ENCODE measurements around the gene RHEB. TPM values are rescaled to one million over a fixed set of nuclear protein-coding genes. Genes with fewer than 3 reads are reported as not detected.
A peak's percentile ranks its signal among the peaks of the same experiment; 100 is the strongest.

Gene RHEB
- total RNA-seq, 1 donor from 2014 or later: 73.0 TPM

DNA sequence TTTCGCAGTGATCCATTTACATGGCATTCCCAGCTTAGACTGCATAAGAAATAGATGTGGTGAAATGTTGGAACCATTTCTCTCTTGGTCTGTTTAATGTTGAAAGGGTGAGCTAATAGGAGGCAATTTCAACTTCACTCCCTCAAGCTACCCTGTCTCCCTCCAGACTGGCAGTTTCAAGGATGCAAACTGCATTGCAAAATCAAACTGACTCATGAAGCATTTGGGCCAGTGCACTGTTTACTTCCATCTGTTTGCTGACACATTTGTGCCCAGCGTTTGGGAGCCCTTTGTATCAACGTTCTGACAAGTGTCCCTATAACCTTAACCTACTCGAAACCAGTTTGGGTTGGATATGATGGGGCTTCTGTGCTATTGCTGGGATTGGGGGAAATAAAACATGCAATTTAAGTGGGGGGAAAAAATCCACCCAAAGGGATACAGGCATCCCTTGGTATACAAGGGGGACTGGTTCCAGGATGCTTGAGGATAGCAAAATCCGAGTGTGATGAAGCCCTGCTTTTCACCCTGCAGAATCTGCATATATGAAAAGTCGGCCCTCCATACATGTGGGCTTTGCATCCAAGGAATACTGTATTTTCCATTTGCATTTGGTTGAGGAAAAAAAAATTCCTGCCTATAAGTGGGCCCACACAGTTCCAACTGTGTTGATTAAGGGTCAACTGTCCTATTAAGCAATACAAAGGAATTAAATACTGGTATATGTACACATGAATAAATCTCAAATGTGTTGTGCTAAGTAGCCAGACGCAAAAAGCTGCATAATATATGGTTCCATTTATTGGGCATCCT lies 15.6 kb downstream of the RHEB start:
- DNase-seq: no peak

DNA sequence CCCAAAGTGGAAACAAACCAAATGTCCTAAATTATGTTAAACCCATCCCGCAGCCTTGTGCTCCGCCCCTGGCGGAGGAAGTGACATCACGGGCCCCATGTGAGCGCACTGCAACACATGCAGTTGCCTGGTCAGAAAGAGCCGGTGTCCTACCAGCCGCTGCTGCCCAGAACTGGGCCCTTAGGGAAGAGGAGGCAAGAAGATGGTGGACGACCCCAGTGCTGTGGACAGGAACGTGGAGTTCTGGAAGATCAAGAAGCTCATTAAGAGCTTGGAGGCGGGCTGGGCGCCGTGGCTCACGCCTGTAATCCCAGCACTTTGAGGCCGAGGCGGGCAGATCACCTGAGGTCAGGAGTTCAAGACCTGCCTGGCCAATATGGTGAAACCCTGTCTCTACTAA lies 18.0 kb downstream of the RHEB start:
- DNase-seq: no peak

DNA sequence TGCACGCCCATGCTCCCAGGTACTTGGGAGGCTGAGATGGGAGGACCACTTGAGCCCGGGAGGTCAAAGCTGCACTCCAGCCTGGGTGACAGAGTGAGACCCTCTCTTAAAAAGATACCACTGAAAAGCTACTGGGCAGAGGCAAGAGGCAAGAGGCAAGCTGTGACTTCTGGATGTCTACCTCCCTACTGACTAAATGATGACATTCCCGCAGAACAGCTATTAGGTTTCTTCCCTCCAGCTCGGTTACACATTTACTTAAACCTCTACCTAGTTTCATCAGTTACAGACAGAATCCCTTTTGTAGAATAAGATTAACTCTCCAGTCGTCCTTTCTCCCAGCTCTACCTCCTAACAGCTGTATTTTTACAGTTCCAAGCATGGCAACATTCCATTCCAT lies 21.2 kb downstream of the RHEB start:
- no peak for DNase-seq

DNA sequence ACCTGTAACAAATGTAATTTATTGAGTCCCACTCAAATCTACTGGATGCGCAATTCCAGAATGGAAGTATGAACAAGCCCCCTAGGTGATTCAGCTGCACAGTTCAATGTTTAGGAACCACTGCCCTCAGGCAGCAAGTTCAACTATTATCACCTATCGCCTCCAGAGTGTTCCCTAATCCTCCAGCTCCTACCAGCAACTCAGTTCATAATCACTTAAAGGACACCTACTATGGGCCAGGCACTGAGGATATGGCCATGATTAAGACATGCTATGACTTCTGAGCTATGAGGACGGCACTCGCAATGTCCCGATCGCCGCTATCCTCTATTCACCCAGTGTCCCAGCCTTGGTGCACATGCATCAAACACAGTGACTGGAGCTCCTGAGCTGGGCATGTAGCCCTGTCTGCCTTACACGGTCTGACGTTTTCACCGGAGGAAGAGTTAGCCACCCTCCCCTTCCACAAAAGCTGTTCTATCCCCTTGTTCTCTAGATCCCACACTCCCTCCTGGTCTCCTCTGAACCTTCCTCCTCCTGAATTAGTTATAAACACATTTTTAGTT lies 22.3 kb downstream of the RHEB start:
- no peak for DNase-seq

DNA sequence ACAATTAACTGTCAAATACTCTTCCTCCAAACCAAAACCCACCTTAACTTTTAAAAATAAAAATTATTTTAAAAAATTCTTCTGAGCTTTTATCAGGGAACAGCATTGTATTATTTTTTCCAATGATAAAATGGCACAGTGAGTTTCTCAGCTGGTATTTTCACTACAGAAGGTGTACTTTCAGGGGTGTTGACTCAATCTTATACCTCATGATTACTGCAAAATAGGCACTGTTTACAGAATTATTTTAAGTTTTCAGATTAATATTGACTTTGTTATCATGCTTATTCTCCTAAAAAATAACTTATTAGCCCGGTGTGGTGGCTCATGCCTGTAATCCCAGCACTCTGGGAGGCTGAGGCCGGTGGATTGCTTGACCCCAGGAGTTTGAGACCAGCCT lies 24.3 kb downstream of the RHEB start:
- no peak for DNase-seq

DNA sequence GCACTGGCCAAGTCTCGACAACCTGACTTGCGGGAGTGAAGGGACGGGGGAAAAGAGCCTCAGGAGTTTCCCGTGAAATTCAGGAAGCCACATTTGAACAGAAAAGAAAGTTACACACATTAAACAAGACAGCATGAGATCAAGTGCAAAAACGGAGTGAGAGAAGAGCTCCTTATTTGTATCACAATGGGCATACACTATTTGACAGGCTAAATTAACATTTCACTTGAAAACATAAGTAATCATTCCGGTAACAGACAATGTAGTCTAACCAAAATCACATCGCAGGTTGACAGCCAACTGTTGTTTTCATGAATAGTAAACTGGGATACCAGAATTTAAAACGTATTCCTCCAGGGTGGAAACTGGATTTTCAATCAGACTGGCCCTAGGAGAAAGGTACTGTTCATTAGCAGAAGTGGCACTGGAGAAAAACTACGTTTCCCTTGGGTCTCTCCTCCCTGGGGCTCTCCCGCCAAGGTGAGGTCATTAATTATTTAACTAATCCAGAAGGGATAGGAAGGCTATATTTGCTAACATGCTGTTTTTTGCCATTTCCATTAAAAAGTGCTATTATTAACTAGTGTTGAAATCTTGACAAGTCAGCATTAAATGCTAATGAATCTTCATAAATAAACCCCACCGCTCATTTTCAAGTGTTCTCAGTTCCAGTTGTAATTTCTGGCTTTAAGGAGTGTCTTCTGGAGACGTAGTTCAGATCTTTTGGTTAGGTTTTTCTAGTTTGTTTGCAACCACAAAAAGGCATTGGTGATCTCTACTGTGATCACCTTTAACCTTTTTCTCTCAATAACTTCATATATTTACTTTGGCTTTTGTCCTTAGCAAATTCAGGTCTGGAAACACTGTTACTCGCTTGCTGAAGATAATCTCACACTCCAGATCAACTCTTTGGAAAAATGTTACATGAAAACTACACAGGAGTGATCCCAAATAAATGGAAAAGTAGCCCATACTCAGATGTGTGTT lies 25.1 kb downstream of the RHEB start:
- no peak for DNase-seq

DNA sequence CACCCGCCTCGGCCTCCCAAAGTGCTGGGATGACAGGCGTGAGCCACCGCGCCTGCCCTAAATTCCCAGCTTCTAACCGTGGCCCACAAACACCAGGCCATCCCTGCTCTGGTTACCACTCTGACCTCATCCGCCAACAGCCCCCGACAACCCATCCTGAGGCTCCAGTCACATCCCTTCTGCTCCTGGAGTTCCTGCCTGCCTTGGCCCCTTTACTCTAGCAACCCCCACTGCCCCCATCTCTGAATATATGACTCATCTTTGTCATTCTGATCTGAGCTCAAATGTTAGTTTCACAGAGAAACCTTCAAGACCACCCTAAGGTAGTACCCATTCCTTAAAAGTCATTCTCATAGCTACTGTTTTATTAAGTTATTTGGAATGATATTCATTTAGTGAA lies 26.6 kb downstream of the RHEB start:
- no peak for DNase-seq

DNA sequence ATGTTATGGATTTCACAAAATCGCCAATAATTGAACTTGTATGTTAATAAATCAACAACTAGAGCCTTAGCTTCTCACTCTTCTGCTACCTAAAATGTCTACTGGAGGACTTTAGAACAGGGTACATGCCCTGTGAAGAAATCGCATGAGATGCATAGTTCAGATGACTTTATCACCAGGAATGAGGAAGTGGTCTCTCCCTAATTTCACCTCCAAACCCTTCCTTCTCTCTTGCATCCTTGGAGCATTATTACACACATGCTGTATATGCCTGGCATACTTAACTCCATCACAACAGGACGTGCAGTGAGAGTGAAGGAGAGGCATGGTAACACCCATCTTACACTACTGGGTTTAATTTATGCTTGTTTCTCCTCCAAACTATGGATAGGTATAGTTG lies 27.8 kb downstream of the RHEB start:
- DNase-seq: no peak

DNA sequence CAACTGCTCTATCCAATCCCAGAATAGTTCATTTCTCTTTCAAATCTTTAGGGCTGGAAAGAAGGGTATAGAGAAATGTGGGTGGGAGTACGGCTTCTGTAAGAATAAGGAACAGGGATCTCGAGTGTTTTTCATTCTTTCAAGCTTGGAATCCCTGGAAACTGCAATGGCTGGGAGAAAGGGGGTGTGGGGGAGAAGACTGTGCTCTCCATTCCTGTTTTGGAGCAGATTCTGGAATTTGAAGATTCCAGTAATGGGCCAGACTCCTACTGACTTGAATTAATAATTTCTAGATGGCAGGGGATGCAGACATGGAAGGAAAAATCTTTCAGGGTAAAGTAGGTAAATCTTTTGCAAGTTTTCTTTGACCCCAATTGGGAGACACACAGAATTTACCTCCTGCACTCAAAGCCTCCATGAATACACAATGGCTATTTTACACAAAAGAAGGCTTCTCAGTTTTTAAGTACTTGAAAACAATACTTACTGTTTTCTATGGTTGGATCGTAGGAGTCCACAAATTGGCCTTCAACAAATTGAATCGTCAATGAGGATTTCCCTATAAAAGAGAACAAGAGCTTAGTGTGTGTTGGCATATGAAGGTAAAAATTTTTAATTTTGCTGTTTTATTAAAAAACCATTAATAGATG lies 29.1 kb downstream of the RHEB start:
- no peak for DNase-seq

DNA sequence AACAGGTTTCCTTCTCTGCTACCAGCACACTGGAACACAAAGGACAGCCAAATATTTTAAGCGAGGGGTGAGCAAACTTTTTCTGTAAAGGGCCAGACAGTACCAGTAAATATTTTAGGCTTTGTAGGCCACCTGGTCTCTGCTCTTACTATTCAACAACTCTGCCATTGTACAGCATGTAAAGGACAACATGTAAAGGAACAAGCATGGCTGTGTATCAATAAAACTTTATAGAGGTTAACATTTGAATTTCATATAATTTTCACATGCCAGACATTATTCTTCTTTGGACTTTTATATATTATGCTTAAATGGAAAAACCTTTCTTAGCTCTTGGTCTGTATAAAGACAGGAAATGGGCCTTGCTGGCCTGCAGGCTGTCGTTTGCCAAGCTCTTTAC lies 30.2 kb downstream of the RHEB start:
- peak; percentile 22 for DNase-seq

DNA sequence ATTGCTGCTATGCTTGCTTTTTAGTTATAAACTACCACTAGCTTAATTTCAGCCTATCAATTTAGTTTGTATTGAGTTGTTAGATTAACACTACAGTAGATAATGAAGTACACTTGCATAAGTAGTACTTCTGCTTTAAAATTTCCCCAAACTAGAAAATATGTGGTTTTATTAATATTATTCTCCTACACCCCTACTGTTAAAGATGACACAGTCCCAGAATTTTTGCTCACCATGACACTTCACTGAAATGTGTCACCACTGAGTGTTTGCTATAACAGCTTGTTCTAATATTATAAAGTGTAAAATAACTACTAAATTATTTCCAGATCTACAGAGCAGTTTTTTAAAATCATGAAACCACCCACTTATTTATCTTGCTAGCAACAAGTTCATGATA lies 31.6 kb downstream of the RHEB start:
- DNase-seq: no peak

DNA sequence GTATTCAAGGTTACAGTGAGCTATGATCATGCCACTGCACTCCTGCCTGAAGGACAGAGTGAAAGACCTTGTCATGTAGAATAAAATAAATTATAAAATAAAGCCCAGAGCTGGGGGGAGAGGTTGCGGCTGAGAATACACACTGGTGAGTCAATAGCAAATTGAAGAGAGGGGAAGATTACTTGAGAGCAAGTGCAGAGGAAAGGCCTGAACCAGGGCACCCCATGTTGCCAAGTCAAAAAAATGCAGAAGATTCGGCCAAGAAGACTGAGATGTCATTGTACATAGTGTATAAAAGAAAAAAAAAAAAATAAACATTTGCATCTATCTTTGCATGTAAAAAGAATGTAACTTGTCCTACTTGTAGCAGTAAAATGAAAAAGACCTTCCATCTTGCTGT lies 32.5 kb downstream of the RHEB start:
- no peak for DNase-seq

DNA sequence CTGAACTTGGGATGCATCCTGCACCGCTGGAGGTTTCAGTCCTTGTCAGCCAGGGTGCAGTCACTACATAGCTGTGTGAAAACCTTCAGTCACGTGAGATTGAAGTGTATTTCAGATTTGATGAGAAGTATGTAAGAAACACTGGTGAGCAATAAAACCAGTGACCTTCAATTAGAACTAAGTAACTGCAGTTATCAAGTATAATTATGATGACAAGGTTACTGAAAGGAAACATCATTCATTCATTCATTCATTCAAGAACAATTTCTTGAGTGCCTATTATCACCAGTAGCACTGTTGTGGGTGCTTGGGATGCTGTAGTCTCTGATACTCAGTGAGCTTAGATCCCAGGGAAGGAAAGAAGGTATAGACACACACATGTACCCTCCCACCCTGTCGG lies 33.6 kb downstream of the RHEB start:
- DNase-seq: no peak

DNA sequence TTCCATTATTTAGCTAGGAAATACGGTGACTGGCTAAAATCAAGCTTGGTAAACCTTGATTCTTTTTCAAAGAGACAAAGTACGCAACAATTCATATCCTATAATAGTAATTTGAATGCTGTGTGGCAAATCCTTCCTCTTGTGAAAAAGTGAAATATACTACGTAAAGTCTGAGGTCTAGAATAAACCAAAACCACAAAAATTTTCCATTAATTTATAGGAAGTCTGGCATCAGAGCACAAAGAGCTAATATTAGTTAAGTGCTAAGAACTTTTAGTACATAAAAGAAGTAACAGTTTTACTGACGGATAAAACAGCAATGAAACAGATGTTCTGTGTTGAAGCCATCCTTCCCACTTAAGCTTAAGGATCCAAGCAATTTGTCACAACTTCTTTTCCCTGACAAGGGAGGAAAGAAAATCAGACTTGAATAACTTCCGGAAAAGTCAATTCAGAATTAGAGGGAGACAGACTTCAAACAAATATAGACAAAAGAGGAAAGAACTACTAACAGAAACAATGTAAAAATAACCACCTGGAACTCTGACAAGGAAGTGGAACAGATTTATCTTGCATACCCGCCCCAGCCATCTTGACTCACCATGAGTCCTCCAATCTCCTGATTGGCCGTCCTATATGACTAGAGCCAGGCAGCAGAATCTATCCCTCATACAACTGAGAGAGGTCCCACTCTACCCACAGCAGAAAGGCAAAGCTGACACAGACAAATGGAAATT lies 34.6 kb downstream of the RHEB start:
- peak; percentile 76 for DNase-seq

DNA sequence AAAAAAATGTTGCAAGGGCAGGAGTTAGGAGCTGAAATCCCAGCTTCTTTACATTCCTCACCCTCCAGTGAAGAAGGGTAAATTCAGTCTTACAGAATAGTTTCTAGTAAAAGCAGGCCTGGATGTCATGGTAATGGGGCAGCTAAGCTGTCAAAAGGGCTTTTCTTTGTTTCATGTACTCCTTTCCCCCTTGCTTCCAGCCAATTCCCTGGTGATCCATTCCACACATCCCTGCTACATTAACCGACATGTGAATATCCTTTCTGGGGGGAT lies 36.0 kb downstream of the RHEB start:
- no peak for DNase-seq

DNA sequence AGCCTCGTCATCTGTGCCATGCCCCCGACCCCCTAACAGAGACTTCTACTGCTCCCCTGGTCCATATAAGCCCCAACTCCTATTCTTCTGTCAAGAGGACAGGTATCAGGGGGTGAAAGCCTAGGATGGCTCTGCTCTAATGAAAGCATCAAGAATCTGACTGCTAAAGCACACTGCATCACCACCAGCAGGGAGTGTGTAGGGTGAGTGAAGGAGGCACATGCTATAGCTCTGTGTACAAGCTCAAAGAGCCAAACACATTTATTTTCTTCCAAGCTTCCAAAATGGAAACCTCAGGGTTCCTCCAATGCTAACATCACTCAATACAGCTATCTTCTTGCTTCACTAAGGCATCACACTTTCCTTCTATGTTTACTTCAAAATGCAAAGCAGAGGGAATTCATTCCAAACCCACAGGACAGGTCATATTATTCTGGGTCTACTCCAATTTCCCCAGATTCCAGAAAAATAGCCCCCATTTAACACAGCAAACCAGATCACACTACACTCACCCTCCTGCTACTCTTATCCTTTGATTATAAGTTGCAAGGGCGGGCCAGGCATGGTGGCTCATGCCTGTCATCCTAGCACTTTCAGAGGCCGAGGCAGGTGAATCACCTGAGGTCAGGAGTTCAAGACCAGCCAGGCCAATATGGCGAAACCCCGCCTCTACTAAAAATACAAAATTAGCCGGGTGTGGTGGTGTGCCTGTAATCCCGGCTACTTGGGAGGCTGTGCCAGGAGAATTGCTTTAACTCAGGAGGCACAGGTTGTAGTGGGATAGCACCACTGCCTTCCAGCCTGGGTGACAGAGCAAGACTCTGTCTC lies 36.6 kb downstream of the RHEB start:
- DNase-seq: no peak

DNA sequence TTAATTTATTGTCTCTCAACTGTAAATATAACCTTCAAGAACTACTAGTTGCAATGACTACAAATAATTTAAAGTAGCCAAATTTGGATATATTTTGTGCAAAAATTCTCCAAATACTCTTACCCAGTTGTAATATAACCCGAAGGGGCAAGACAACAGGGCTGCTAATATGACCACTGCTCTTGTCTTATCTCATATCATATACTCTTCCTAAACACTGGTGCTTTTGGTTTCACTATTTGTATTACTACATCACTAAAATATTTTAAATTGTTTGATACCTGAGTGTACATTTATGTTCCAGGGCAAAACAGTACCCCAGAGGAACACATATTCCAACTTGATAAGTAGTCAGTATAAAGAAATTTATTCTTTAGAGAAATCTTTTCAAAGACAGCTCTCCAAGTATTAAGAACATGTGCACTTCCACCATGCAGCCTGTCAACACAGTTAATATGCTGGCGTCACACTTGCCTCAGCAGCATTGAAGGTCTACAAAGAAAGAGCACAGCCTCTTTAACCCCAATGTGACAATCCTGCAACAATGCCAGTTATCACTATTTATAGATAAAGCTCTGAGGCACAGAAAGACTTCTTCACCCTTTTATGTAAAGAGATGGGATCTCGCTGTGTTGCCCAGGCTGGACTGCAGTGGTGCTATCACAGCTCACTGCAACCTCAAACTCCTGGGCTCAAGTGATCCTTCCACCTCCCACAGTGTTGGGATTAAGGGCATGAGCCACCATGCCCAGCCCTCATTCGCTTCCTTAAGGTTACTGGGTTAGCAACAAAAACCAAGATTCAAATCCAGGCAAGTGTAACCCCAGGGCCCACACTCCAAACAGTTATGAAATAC lies 37.8 kb downstream of the RHEB start:
- DNase-seq: no peak

DNA sequence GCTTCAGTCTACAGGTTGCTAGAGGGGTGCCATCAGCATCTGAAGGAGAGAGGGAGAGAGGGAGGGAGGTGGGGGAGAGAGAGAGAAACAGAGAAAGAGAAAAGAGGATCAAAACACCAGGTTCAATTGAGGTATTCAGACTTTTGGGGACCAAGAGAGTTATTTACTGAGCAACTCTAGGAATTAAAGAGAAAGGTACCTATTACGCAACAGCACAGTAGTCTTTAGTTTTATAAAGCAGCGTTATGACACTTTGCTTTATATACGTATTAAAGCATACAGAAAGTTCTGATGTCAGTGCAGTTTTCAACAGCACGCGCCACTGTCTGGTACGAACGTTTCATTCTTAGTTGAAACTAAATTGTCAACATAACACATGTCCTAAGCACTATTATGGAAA lies 41.8 kb downstream of the RHEB start:
- DNase-seq: no peak

DNA sequence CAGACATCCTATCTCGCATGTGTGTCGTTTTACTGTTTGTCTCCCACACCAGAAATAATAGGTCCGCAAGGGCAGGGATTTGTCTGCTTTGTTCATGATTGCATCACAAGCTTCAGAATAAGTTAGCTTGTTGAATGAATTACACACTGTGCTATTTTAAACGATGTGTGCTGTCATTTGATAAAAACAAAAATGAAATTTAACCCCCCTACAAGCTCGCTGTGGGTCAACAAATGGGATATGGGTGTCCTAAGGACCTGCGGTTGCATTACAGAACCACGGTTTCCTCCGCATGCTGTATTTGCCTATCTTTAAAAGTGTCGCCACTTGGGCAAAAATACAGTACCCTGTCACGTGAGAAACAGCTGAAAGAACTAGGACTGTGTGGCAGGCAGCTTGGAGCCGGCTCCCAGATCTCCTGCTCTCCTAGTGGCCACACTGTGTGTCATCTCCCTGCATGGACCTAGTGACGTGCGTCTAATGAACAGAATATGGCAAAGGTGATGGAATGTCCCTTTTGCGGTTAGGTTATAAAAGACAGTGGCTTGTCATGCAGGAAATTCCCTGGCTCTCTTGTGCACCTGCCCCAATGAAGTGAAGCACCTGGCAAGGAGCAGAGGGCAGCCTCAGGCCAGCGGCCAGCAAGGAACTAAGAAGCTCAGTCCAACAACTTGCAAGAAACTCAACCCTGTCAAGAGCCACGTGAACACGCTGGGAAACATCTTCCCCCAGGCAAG lies 46.9 kb downstream of the RHEB start:
- peak; percentile 84 for DNase-seq

DNA sequence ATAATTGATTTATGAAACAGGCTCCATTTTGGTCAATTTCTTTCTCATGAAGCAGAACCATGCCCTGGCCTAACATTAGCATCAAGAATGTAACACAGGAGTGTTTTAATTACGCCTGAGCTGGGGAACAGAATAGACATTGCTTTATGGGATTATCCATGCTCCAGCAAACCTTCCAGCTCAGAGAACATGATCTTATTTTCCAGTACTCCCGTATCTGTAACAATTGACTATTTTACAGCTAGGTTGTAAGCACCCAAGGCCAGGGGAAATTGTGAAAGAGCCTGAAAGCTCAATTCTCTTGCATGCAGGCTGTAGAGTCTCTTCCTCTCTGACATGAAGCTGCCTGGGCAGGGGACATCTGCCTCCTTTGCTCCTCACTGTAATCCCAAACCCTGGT lies 49.0 kb downstream of the RHEB start:
- no peak for DNase-seq

Measured in dermis blood vessel endothelial cell (primary cell).